Panc1 (cell line): Measurements from ENCODE around the gene CYB5R4. TPM values are rescaled to one million over a fixed set of nuclear protein-coding genes. Genes with fewer than 3 reads are reported as not detected.

ENCODE experiments used
- ATAC-seq: fragments of 200-7000 bp; cut with Tn5 transposase; 2 replicates; pipeline ENCODE4 v1.9.1; 2020; ENCODE audit warnings: mild to moderate bottlenecking, moderate library complexity
- BruUV-seq: library from RNA; stranded (reverse); fragments of 400-500 nt; replicated peaks from 2 replicates; lab custom pipeline; 2021; lab: Mats Ljungman, UMichigan
- CTCF ChIA-PET: fragments of 300-600 bp; sonication (Branson Sonifier 250); formaldehyde crosslinking; loops from one replicate; lab custom pipeline; 2022; ENCODE audit warnings: antibody characterized with exemption; lab: Charles Lee
- POLR2A ChIA-PET: fragments of 300-600 bp; sonication (Branson Sonifier 250); formaldehyde crosslinking; loops from one replicate; lab custom pipeline; 2022; ENCODE audit warnings: antibody characterized with exemption; lab: Charles Lee
- DNase-seq: peaks from one replicate; pipeline ENCODE4 v3.0.0-alpha.2; 2010; ENCODE audit warnings: low read depth, low spot score
- H3K27ac ChIP-seq: 2 replicates; pipeline ENCODE4 v1.5.1; 2011; ENCODE audit warnings: mild to moderate bottlenecking, low read length, inconsistent platforms
- H3K27me3 ChIP-seq: fragments of 200-500 bp; sonication (Bioruptor generic); 2 replicates; pipeline ENCODE4 v1.6.0; 2014; ENCODE audit warnings: low read length, inconsistent platforms; ENCODE audit not compliant: control insufficient read depth, insufficient read depth
- H3K36me3 ChIP-seq: fragments of 200-500 bp; sonication (Bioruptor generic); 2 replicates; pipeline ENCODE4 v1.5.1; 2014; ENCODE audit warnings: inconsistent platforms, mild to moderate bottlenecking, low read length, moderate library complexity; ENCODE audit not compliant: control insufficient read depth, insufficient read depth
- H3K4me1 ChIP-seq: 2 replicates; pipeline ENCODE4 v1.5.1; 2011; ENCODE audit warnings: inconsistent platforms, mild to moderate bottlenecking, low read length, moderate library complexity; ENCODE audit not compliant: control insufficient read depth, insufficient read depth
- H3K4me3 ChIP-seq, 2 experiments: 2 replicates each; pipeline ENCODE4 v1.5.1; 2011 to 2012; ENCODE audit warnings: low read depth in 2 of 2, low read length in 2 of 2, mild to moderate bottlenecking in 2 of 2, inconsistent platforms in 1 of 2, moderate library complexity in 1 of 2
- H3K9me3 ChIP-seq: fragments of 200-500 bp; sonication (Bioruptor generic); 2 replicates; pipeline ENCODE4 v1.5.1; 2014; ENCODE audit warnings: low read depth, mild to moderate bottlenecking, inconsistent platforms, low read length, moderate library complexity; ENCODE audit not compliant: control insufficient read depth, insufficient read depth
- CTCF ChIP-seq: fragments of 450-650 bp; IDR thresholded peaks from 2 replicates; pipeline ENCODE4 v1.5.1; 2017; ENCODE audit warnings: mild to moderate bottlenecking
- POLR2AphosphoS5 ChIP-seq: IDR thresholded peaks from 2 replicates; pipeline ENCODE4 v1.6.1; 2012; ENCODE audit warnings: mild to moderate bottlenecking, low read depth, low read length, moderate library complexity
- REST ChIP-seq, 2 experiments: IDR thresholded peaks; 2 replicates each; pipeline ENCODE4 v1.6.1; 2011 to 2012; ENCODE audit warnings: low read depth in 2 of 2, control low read depth in 1 of 2, low read length in 1 of 2, mild to moderate bottlenecking in 1 of 2, moderate library complexity in 1 of 2; ENCODE audit not compliant: insufficient read depth in 1 of 2
- SIN3A ChIP-seq: IDR thresholded peaks from 2 replicates; pipeline ENCODE4 v1.6.1; 2012; ENCODE audit warnings: low read depth, mild to moderate bottlenecking, low read length, moderate library complexity, borderline replicate concordance; ENCODE audit not compliant: insufficient read depth
- TCF7L2 ChIP-seq: IDR thresholded peaks from 2 replicates; pipeline ENCODE4 v1.6.1; 2011; ENCODE audit warnings: mild to moderate bottlenecking, low read depth, low read length, inconsistent platforms
- in situ Hi-C: cut with HindIII; loops from 2 replicates; pipeline ENCODE4 v1.10.0; 2016; ENCODE audit warnings: low sequenced_read_pairs, low pct_unique_long_range_greater_than_20kb
- intact Hi-C: fragments of 100-400 bp; cut with micrococcal nuclease; formaldehyde crosslinking; loops from one replicate; pipeline ENCODE4 v1.10.0; 2022; ENCODE audit not compliant: unreplicated experiment
- total RNA-seq: library from RNA; stranded (reverse); gene quantifications from one replicate; pipeline ENCODE4 v1.2.1, GENCODE V29; 2021; ENCODE audit not compliant: unreplicated experiment

Gene CYB5R4
- total RNA-seq, 1 experiment from 2014 or later: 31.7 TPM

GRCh38 chr6:83966539-83966938 is 107.0 kb downstream of the CYB5R4 start:
- Histone ChIP-seq H3K4me3 (no peak overlapping the region), H3K27me3 (no peaks in the 10 kb centered on the region), H3K4me1 (no peaks in the 10 kb centered on the region), H3K27ac (no peak overlapping the region), H3K9me3 (no peaks in the 10 kb centered on the region), H3K36me3 (no peaks in the 10 kb centered on the region)
- in situ Hi-C loops: no loop called here
- ATAC-seq: no peak
- DNase-seq: no peak
- BruUV-seq: no TSS peak
- intact Hi-C loops: no loop called here
- TF ChIP-seq REST (IDR thresholded peaks at IDR 0.05; ENCODE audit: insufficient read depth in 1 of 2, low read depth in 2 of 2, low read length in 1 of 2) (no peak), SIN3A (no peak), POLR2AphosphoS5 (no peak), CTCF (no peak), TCF7L2 (no peak)
- CTCF ChIA-PET: no interaction called here
- POLR2A ChIA-PET: no interaction called here

DNA sequence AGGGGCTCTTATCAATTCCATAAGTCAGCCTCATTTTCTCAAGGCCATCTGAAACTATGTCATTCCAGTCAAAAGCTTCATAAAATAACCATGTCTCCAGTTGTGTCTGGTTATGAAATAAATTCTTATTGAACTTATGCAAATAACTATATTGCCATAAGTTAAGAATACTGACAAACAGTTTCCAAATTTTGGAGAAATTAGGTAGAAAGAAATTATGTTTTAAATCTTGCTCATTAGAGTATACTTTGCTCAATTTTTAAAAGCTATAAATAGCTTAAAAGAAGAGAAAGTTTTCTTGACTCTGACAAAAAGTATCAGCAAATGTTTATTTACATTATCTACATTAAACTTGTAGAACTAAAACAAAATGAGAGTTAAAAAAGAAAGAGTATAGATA is 111.1 kb downstream of the CYB5R4 start:
- DNase-seq (no peak), ATAC-seq (no peak)
- TF ChIP-seq TCF7L2 (no peak), CTCF (no peak), REST (IDR thresholded peaks at IDR 0.05; ENCODE audit: insufficient read depth in 1 of 2, low read depth in 2 of 2, low read length in 1 of 2) (no peak), SIN3A (no peak), POLR2AphosphoS5 (no peak)
- Histone ChIP-seq H3K27ac (no peak overlapping the region), H3K4me3 (no peak overlapping the region), H3K9me3 (no peaks in the 10 kb centered on the region), H3K27me3 (no peaks in the 10 kb centered on the region), H3K36me3 (no peaks in the 10 kb centered on the region), H3K4me1 (no peaks in the 10 kb centered on the region)
- in situ Hi-C loops (no loop called here), intact Hi-C loops (no loop called here)
- BruUV-seq: no TSS peak
- ChIA-PET CTCF (interaction anchor here (0.6 kb wide), 1 partner anchor 1009 kb away, joined by 3 read pairs; no protein-coding TSS in a partner anchor), POLR2A (no interaction called here)
